Neural progenitor cell (in vitro differentiated cells): ENCODE measurements around the gene GTPBP1. TPM values are rescaled to one million over a fixed set of nuclear protein-coding genes. Genes with fewer than 3 reads are reported as not detected.

Experiments used
- DNase-seq: peaks from one replicate; pipeline ENCODE4 v3.0.0-alpha.2; 2016; ENCODE audit warnings: low spot score
- H2AFZ ChIP-seq: fragments of 200-600 bp; sonication (generic); replicated peaks from 2 replicates; pipeline ENCODE4 v1.6.1; 2016; ENCODE audit warnings: antibody characterized with exemption
- H3F3A ChIP-seq: fragments of 200-600 bp; sonication (generic); 2 replicates; pipeline ENCODE4 v1.6.1; 2016; ENCODE audit warnings: antibody characterized with exemption, low read depth
- H3K27ac ChIP-seq: fragments of 200-600 bp; sonication (generic); 2 replicates; pipeline ENCODE4 v1.5.1; 2016; ENCODE audit warnings: mild to moderate bottlenecking
- H3K27me3 ChIP-seq: fragments of 200-600 bp; sonication (generic); 2 replicates; pipeline ENCODE4 v1.6.1; 2016; ENCODE audit warnings: mild to moderate bottlenecking, moderate library complexity
- H3K36me3 ChIP-seq: fragments of 200-600 bp; sonication (generic); 2 replicates; pipeline ENCODE4 v1.5.1; 2016
- H3K4me1 ChIP-seq: fragments of 200-600 bp; sonication (generic); 2 replicates; pipeline ENCODE4 v1.6.1; 2016; ENCODE audit warnings: mixed run types
- H3K4me2 ChIP-seq: fragments of 200-600 bp; sonication (generic); 2 replicates; pipeline ENCODE4 v1.6.1; 2016
- H3K4me3 ChIP-seq: fragments of 200-600 bp; sonication (generic); 2 replicates; pipeline ENCODE4 v1.5.1; 2016
- H3K79me2 ChIP-seq: fragments of 200-600 bp; sonication (generic); 2 replicates; pipeline ENCODE4 v1.6.1; 2016; ENCODE audit warnings: low read depth
- H3K9ac ChIP-seq: fragments of 200-600 bp; sonication (generic); 2 replicates; pipeline ENCODE4 v1.6.1; 2016
- H3K9me3 ChIP-seq: fragments of 200-600 bp; sonication (generic); 2 replicates; pipeline ENCODE4 v1.5.1; 2016; ENCODE audit warnings: low read depth
- H4K20me1 ChIP-seq: fragments of 200-600 bp; sonication (generic); 2 replicates; pipeline ENCODE4 v1.6.1; 2016; ENCODE audit warnings: low read depth
- H3K27ac Mint-ChIP-seq: 3 replicates; pipeline ENCODE4 v1.8.0; 2021; ENCODE audit warnings: mixed read lengths
- H3K27me3 Mint-ChIP-seq: 2 replicates; pipeline ENCODE4 v1.8.0; 2022; ENCODE audit warnings: low read depth, mild to moderate bottlenecking, inconsistent platforms, moderate library complexity, mixed read lengths; ENCODE audit not compliant: insufficient read depth
- H3K36me3 Mint-ChIP-seq: 3 replicates; pipeline ENCODE4 v1.8.0; 2021; ENCODE audit warnings: mixed read lengths
- H3K4me1 Mint-ChIP-seq: 3 replicates; pipeline ENCODE4 v1.8.0; 2021; ENCODE audit warnings: mixed read lengths
- H3K4me3 Mint-ChIP-seq: 3 replicates; pipeline ENCODE4 v1.8.0; 2021; ENCODE audit warnings: mild to moderate bottlenecking, moderate library complexity, mixed read lengths
- H3K9me3 Mint-ChIP-seq: 3 replicates; pipeline ENCODE4 v1.8.0; 2020; ENCODE audit warnings: mixed read lengths
- CTCF ChIP-seq: fragments of 200-600 bp; sonication (generic); IDR thresholded peaks from 2 replicates; pipeline ENCODE4 v1.5.1; 2017; ENCODE audit warnings: antibody characterized with exemption, mild to moderate bottlenecking
- EZH2 ChIP-seq: fragments of 200-600 bp; sonication (generic); IDR thresholded peaks from 2 replicates; pipeline ENCODE4 v1.6.1; 2017; ENCODE audit warnings: antibody characterized with exemption, mild to moderate bottlenecking, moderate library complexity
- EZH2phosphoT487 ChIP-seq: fragments of 200-600 bp; sonication (generic); IDR thresholded peaks from 2 replicates; pipeline ENCODE4 v1.6.1; 2017; ENCODE audit warnings: antibody characterized with exemption
- total RNA-seq: library from RNA; depleted of rRNA; stranded (reverse); fragments of >200 nt; gene quantifications from 2 replicates; pipeline ENCODE4 v1.2.3, GENCODE V29; 2015; ENCODE audit warnings: low replicate concordance

The GTPBP1 gene
- total RNA-seq, 1 donor from 2014 or later: 40.8 TPM

DNA sequence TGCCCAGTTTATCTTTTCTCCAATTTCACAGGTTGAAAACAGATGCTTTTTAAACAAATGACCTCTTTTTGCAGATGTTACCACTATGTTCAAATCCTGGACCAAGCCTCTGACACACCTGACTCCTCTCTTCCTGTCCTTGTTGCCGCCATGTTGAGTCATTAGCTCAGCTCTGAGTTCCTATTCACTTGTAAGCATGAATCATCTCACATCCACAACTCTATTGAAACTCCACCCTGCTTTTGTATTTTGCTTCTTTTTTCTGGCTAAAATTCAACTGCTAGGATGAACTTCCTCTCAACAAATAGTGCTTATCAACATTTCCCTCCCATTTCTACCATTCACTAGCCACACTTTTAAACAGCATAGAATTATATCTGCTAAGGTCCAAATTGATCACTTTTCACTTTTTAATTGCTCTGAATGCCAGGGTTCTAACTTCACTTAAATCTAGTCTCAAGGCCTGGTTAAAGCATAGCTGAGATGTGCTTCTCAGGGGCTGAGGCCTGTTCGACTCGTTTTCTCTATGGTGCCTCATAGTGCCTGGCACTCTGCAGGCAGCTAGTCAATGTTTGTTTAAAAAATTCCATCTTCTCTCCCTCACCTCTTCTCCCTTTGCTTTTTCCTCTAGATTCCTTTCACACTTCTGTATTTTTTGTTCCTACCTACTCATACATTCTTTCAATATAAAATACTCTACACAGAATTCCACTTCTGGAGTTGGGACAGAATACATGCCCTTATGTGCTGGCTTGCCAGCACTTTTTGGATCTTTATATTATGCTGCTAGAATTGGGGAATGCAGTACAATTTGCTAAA is 8.9 kb upstream of the GTPBP1 start:
- TF ChIP-seq EZH2phosphoT487: no peak
- no peak for TF ChIP-seq CTCF
- TF ChIP-seq EZH2: no peak
- H3K9me3 ChIP-seq: no peaks in the 10 kb centered on the region
- Mint-ChIP-seq H3K4me3 (peak overlapping the region; percentile 27), H3K27me3 (peaks cover 5% of the 10 kb centered on the region), H3K9me3 (no peaks in the 10 kb centered on the region), H3K36me3 (peaks cover 12% of the 10 kb centered on the region), H3K27ac (no peak overlapping the region), H3K4me1 (peaks cover 44% of the 10 kb centered on the region)
- H3K27me3 ChIP-seq: peaks cover 6% of the 10 kb centered on the region
- H3K4me1 ChIP-seq: peaks cover 25% of the 10 kb centered on the region
- peak overlapping the region; percentile 96 for H3K4me2 ChIP-seq
- H2AFZ ChIP-seq: no peak overlapping the region
- no peaks in the 10 kb centered on the region for H3K36me3 ChIP-seq
- H3K79me2 ChIP-seq: peaks cover 65% of the 10 kb centered on the region
- no peak overlapping the region for H3K9ac ChIP-seq
- DNase-seq: no peak
- H3F3A ChIP-seq: peaks cover 9% of the 10 kb centered on the region
- no peak overlapping the region for H3K27ac ChIP-seq
- peak overlapping the region; percentile 98 for H3K4me3 ChIP-seq
- peaks cover 51% of the 10 kb centered on the region for H4K20me1 ChIP-seq

- Histone ChIP-seq H3K4me1 (peaks cover 25% of the 10 kb centered on the region), H3K36me3 (no peaks in the 10 kb centered on the region), H3K27me3 (peaks cover 9% of the 10 kb centered on the region), H3K4me3 (peak overlapping the region; percentile 98), H3K4me2 (peak overlapping the region; percentile 96), H3K9me3 (no peaks in the 10 kb centered on the region), H3K27ac (no peak overlapping the region), H3K79me2 (peaks cover 65% of the 10 kb centered on the region), H3F3A (peaks cover 10% of the 10 kb centered on the region), H2AFZ (no peak overlapping the region), H4K20me1 (peaks cover 46% of the 10 kb centered on the region), H3K9ac (no peak overlapping the region)
- DNase-seq: peak; percentile 9
- Mint-ChIP-seq H3K9me3 (no peaks in the 10 kb centered on the region), H3K27me3 (peaks cover 6% of the 10 kb centered on the region), H3K27ac (no peak overlapping the region), H3K36me3 (peaks cover 10% of the 10 kb centered on the region), H3K4me3 (peak overlapping the region; percentile 55), H3K4me1 (peaks cover 45% of the 10 kb centered on the region)
- TF ChIP-seq EZH2phosphoT487 (no peak), CTCF (no peak), EZH2 (no peak)
These were observed 8.2 kb upstream of the GTPBP1 start for GRCh38 chr22:38697425-38698089.

DNA sequence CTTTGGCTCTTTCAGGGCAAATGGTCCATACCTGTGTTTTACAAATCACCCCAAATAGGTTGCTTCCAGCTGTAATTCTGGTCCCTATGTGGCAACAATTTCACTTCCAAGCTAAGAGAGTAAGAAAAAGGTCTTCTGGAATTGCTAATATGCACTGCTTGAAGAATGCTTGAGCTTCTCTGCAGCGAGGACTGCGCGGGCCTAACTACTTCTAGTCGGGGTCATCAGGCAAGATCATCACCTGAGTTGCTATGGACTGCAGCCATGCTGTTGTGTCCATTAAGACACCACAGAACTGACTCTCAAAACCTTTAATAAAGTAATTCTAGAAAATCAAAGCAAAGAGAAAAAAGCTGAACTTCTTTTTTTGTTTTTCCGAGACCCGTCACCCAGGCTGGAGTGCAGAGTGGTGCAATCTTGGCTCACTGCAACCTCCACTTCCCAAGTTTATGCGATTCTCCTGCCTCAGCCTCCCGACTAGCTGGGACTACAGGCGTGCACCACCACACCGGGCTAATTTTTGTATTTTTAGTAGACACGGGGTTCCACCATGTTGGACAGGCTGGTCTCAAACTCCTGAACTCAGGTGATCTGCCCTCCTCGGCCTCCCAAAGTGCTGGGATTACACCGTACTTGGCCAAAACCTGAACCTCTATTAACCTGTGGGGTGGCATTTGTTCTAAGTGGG is 7.2 kb upstream of the GTPBP1 start:
- no peaks in the 10 kb centered on the region for H3K9me3 Mint-ChIP-seq
- H3K79me2 ChIP-seq: peaks cover 57% of the 10 kb centered on the region

More for the DNA sequence above, 7.2 kb upstream of the GTPBP1 start:
- Histone ChIP-seq H3K4me2 (peak overlapping the region; percentile 96), H3K36me3 (no peaks in the 10 kb centered on the region), H3K27ac (no peak overlapping the region), H3K27me3 (peaks cover 9% of the 10 kb centered on the region), H3K4me3 (peak overlapping the region; percentile 98), H2AFZ (no peak overlapping the region), H3K4me1 (peaks cover 25% of the 10 kb centered on the region), H4K20me1 (peaks cover 41% of the 10 kb centered on the region), H3F3A (peaks cover 13% of the 10 kb centered on the region), H3K9ac (no peak overlapping the region), H3K9me3 (no peaks in the 10 kb centered on the region)
- peaks cover 6% of the 10 kb centered on the region for H3K27me3 Mint-ChIP-seq
- H3K4me3 Mint-ChIP-seq: peak overlapping the region; percentile 98
- TF ChIP-seq EZH2phosphoT487 (no peak), EZH2 (no peak), CTCF (no peak)
- DNase-seq: no peak
- no peak overlapping the region for H3K27ac Mint-ChIP-seq
- H3K36me3 Mint-ChIP-seq: peaks cover 8% of the 10 kb centered on the region
- H3K4me1 Mint-ChIP-seq: peaks cover 45% of the 10 kb centered on the region
